Hepatocyte (in vitro differentiated cells): ENCODE results near the gene ENDOU. TPM values are rescaled to one million over a fixed set of nuclear protein-coding genes. Genes with fewer than 3 reads are reported as not detected.

ENCODE experiments used
- DNase-seq: peaks from one replicate; pipeline ENCODE4 v3.0.0-alpha.2; 2016; ENCODE audit warnings: low spot score
- H2AFZ ChIP-seq: fragments of 200-600 bp; sonication (generic); 2 replicates; pipeline ENCODE4 v1.6.0; 2016; ENCODE audit warnings: antibody characterized with exemption, mild to moderate bottlenecking
- H3K27ac ChIP-seq: fragments of 200-600 bp; sonication (generic); 2 replicates; pipeline ENCODE4 v1.5.1; 2016; ENCODE audit warnings: mild to moderate bottlenecking
- H3K27me3 ChIP-seq: fragments of 200-600 bp; sonication (generic); 2 replicates; pipeline ENCODE4 v1.6.1; 2016
- H3K36me3 ChIP-seq: fragments of 200-600 bp; sonication (generic); replicated peaks from 2 replicates; pipeline ENCODE4 v1.5.1; 2016; ENCODE audit warnings: low read depth; ENCODE audit not compliant: insufficient read depth
- H3K4me1 ChIP-seq: fragments of 200-600 bp; sonication (generic); 2 replicates; pipeline ENCODE4 v1.5.1; 2016; ENCODE audit warnings: mild to moderate bottlenecking, moderate library complexity; ENCODE audit not compliant: insufficient read depth
- H3K4me2 ChIP-seq: fragments of 200-600 bp; sonication (generic); 2 replicates; pipeline ENCODE4 v1.6.0; 2016
- H3K4me3 ChIP-seq: fragments of 200-600 bp; sonication (generic); 2 replicates; pipeline ENCODE4 v1.5.1; 2016; ENCODE audit warnings: mild to moderate bottlenecking
- H3K79me2 ChIP-seq: fragments of 200-600 bp; sonication (generic); 2 replicates; pipeline ENCODE4 v1.6.0; 2017; ENCODE audit warnings: mild to moderate bottlenecking
- H3K9me2 ChIP-seq: fragments of 200-600 bp; sonication (generic); replicated peaks from 2 replicates; pipeline ENCODE4 v1.6.0; 2017; ENCODE audit warnings: mild to moderate bottlenecking; ENCODE audit not compliant: insufficient read depth
- H3K9me3 ChIP-seq: fragments of 200-600 bp; sonication (generic); 2 replicates; pipeline ENCODE4 v1.5.1; 2016; ENCODE audit warnings: low read depth, mild to moderate bottlenecking
- H4K20me1 ChIP-seq: fragments of 200-600 bp; sonication (generic); 2 replicates; pipeline ENCODE4 v1.6.0; 2016; ENCODE audit warnings: mild to moderate bottlenecking; ENCODE audit not compliant: insufficient read depth, poor library complexity, severe bottlenecking
- CTCF ChIP-seq: fragments of 200-600 bp; sonication (generic); IDR thresholded peaks from 2 replicates; pipeline ENCODE4 v1.5.1; 2016; ENCODE audit warnings: antibody characterized with exemption, mild to moderate bottlenecking; ENCODE audit not compliant: poor library complexity
- EZH2 ChIP-seq: fragments of 200-600 bp; sonication (generic); IDR thresholded peaks from 2 replicates; pipeline ENCODE4 v1.6.1; 2016; ENCODE audit warnings: antibody characterized with exemption, mild to moderate bottlenecking, borderline replicate concordance
- EZH2phosphoT487 ChIP-seq: fragments of 200-600 bp; sonication (generic); IDR thresholded peaks from one replicate; pipeline ENCODE4 v1.6.1; 2018; ENCODE audit warnings: antibody characterized with exemption, mild to moderate bottlenecking, low read depth, moderate library complexity; ENCODE audit not compliant: unreplicated experiment, severe bottlenecking
- WGBS: methylation state at CpG from one replicate; pipeline ENCODE4 v1.1.6; 2016; ENCODE audit warnings: low lambda C conversion rate; ENCODE audit errors: missing lambda C conversion rate; 5-methylcytosine and 5-hydroxymethylcytosine counted together
- polyA plus RNA-seq: library from polyadenylated mRNA; unstranded; fragments of >200 nt; fragmentation: Nextera tagmentation; extraction: Ambion mirVana; gene quantifications from 2 replicates; pipeline ENCODE4 v1.2.1, GENCODE V29; 2016
- total RNA-seq: library from RNA; depleted of rRNA; stranded (reverse); fragments of >200 nt; gene quantifications from 2 replicates; pipeline ENCODE4 v1.2.3, GENCODE V29; 2014

Gene ENDOU
- total and polyA plus RNA-seq, 2 experiments from 2014 or later = 0.30 TPM; not detected in 1

GRCh38 chr12:47767216-47767724 lies 42.0 kb upstream of the ENDOU start:
- H3K36me3 ChIP-seq = no peaks in the 10 kb centered on the region
- H3K4me1 ChIP-seq = peaks cover 9% of the 10 kb centered on the region
- 74% methylated on average over 4 of the region's 4 CpGs for WGBS
- H2AFZ ChIP-seq = no peak overlapping the region
- H3K27ac ChIP-seq = no peak overlapping the region
- no peaks in the 10 kb centered on the region for H3K9me2 ChIP-seq
- no peaks in the 10 kb centered on the region for H4K20me1 ChIP-seq
- TF ChIP-seq CTCF (peak; percentile 46), EZH2phosphoT487 (no peak)
- H3K9me3 ChIP-seq = no peaks in the 10 kb centered on the region
- H3K79me2 ChIP-seq = no peaks in the 10 kb centered on the region
- no peak overlapping the region for H3K4me3 ChIP-seq
- no peaks in the 10 kb centered on the region for H3K27me3 ChIP-seq
- DNase-seq = peak; percentile 41
- no peak overlapping the region for H3K4me2 ChIP-seq

- Histone ChIP-seq H3K4me2 (no peak overlapping the region), H3K27ac (no peak overlapping the region), H2AFZ (no peak overlapping the region), H3K4me1 (peaks cover 9% of the 10 kb centered on the region), H3K27me3 (no peaks in the 10 kb centered on the region), H3K9me3 (no peaks in the 10 kb centered on the region), H3K4me3 (no peak overlapping the region), H3K79me2 (no peaks in the 10 kb centered on the region), H4K20me1 (no peaks in the 10 kb centered on the region), H3K9me2 (no peaks in the 10 kb centered on the region), H3K36me3 (no peaks in the 10 kb centered on the region)
- WGBS = 71% methylated on average over 4 of the region's 5 CpGs
- TF ChIP-seq EZH2 (no peak), CTCF (no peak), EZH2phosphoT487 (no peak)
- DNase-seq = no peak
Observed at GRCh38 chr12:47766502-47767215, 41.4 kb upstream of the ENDOU start.

DNA sequence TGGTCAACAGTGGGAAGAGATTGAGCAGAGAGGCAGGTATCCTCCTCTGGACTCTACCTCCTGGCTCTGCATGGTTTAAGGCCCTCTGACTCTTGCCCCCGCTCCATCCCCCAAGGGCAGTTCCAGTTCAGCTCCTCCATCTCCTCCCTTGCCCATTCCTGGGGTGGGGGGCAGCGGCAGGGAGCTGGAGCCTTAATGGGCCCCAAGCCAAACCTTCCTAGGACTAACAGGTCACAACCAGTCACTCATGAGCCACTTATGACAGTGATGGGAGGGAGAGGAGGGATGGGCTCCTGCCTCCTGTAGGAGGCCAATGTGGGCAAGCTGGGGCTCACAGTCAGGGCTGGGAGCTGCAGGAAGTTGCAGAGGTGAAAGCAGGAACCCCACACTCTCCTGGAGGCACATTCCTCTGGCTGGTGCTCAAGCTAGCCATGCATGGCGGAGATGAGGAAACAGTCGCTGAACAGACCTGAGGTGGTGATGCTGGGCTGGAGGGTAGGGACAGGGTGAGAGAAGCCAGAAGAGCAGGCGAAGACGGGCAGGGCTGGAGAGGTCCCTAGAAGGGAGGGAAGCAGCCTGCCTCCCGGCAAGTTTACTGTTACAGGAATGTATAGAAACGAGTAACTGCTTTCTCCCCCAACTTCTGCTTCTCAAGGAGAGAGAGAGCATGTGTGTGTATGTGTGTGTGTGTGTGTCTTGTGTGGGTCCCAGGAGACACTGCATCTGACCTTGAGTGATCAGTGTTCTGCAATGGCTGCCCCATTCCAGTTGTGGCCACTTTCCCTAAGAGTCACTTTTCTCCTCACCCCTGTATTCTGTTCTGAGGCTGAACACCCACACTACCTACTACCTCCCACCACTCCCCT lies 38.4 kb upstream of the ENDOU start:
- Histone ChIP-seq H3K4me3 (no peak overlapping the region), H3K36me3 (no peaks in the 10 kb centered on the region), H3K4me2 (no peak overlapping the region), H3K4me1 (peaks cover 11% of the 10 kb centered on the region), H3K79me2 (no peaks in the 10 kb centered on the region), H3K27me3 (no peaks in the 10 kb centered on the region), H3K27ac (no peak overlapping the region), H4K20me1 (no peaks in the 10 kb centered on the region), H3K9me2 (no peaks in the 10 kb centered on the region), H3K9me3 (no peaks in the 10 kb centered on the region), H2AFZ (no peak overlapping the region)
- TF ChIP-seq CTCF = no peak
- TF ChIP-seq EZH2phosphoT487 = no peak
- no peak for TF ChIP-seq EZH2
- no peak for DNase-seq
- 85% methylated on average over 8 of the region's 8 CpGs for WGBS
